Common myeloid progenitor, CD34-positive (primary cell): Measurements from ENCODE around the gene TMSB4X.
"Not testable (repeated sequence)": the region's sequence is repeated elsewhere in the genome, so short reads cannot be mapped to it uniquely, and the experiment has no call there.

Experiments used
- CTCF ChIA-PET: fragments of 350-600 bp; sonication (Branson Sonifier 250); formaldehyde crosslinking; loops from one replicate; lab custom pipeline; 2021; ENCODE audit warnings: antibody characterized with exemption; lab: Charles Lee
- POLR2A ChIA-PET: fragments of 350-600 bp; sonication (Branson Sonifier 250); formaldehyde crosslinking; loops from one replicate; lab custom pipeline; 2021; ENCODE audit warnings: antibody characterized with exemption; lab: Charles Lee
- DNase-seq, 3 donors: peaks; one replicate each; pipeline versions ENCODE4 v3.0.0 to v3.0.0-alpha.2; 2013
- H3K27ac ChIP-seq, 2 experiments: 1 replicate in 1 of 2; 2 replicates in 1 of 2; pipeline ENCODE4 v1.7.0; 2013; ENCODE audit warnings: inconsistent platforms in 2 of 2, low read length in 2 of 2, mild to moderate bottlenecking in 2 of 2, low read depth in 1 of 2, moderate library complexity in 1 of 2; ENCODE audit not compliant: severe bottlenecking in 2 of 2, insufficient read depth in 1 of 2, poor library complexity in 1 of 2
- H3K27me3 ChIP-seq, 5 experiments: replicated peaks in 2 of 5; 1 replicate in 3 of 5; 2 replicates in 2 of 5; pipeline versions ENCODE4 v1.6.1 to v1.7.0; 2013; ENCODE audit warnings: low read length in 4 of 5, mild to moderate bottlenecking in 2 of 5, moderate library complexity in 2 of 5, inconsistent platforms in 1 of 5; ENCODE audit not compliant: insufficient read depth in 5 of 5, control insufficient read depth in 4 of 5
- H3K36me3 ChIP-seq, 4 experiments: 1 replicate in 2 of 4; 2 replicates in 2 of 4; pipeline versions ENCODE4 v1.6.1 to v1.7.0; 2013; ENCODE audit warnings: low read length in 3 of 4, control low read depth in 1 of 4, mild to moderate bottlenecking in 1 of 4; ENCODE audit not compliant: control insufficient read depth in 4 of 4, insufficient read depth in 4 of 4
- H3K4me1 ChIP-seq, 4 experiments: 1 replicate in 3 of 4; 2 replicates in 1 of 4; pipeline versions ENCODE4 v1.6.1 to v1.7.1; 2013; ENCODE audit warnings: low read length in 3 of 4, mild to moderate bottlenecking in 3 of 4, control low read depth in 1 of 4, inconsistent platforms in 1 of 4, moderate library complexity in 1 of 4; ENCODE audit not compliant: control insufficient read depth in 4 of 4, insufficient read depth in 4 of 4; ENCODE audit errors: control extremely low read depth in 1 of 4
- H3K4me3 ChIP-seq, 7 experiments: 1 replicate in 4 of 7; 2 replicates in 3 of 7; pipeline versions ENCODE4 v1.5.1 to v1.7.0; 2013; ENCODE audit warnings: mild to moderate bottlenecking in 7 of 7, low read length in 6 of 7, moderate library complexity in 6 of 7, inconsistent platforms in 2 of 7, low read depth in 2 of 7, control low read depth in 1 of 7; ENCODE audit not compliant: insufficient read depth in 4 of 7, control insufficient read depth in 1 of 7; ENCODE audit errors: extremely low read depth in 1 of 7
- H3K9me3 ChIP-seq, 5 experiments: 1 replicate in 4 of 5; 2 replicates in 1 of 5; pipeline versions ENCODE4 v1.6.1 to v1.7.1; 2013; ENCODE audit warnings: low read length in 4 of 5, mild to moderate bottlenecking in 2 of 5, inconsistent platforms in 1 of 5, low read depth in 1 of 5, moderate library complexity in 1 of 5; ENCODE audit not compliant: control insufficient read depth in 4 of 5, insufficient read depth in 2 of 5; ENCODE audit errors: control extremely low read depth in 1 of 5
- WGBS: methylation state at CpG from one replicate; pipeline ENCODE4 v1.1.5; 2013; ENCODE audit not compliant: insufficient coverage; 5-methylcytosine and 5-hydroxymethylcytosine counted together

The TMSB4X gene

GRCh38 chrX:12961196-12961718, 13.7 kb upstream of the TMSB4X start:
- Histone ChIP-seq H3K36me3 (no peaks in the 10 kb centered on the region), H3K4me1 (peaks cover 26 to 48% (median 36%) of the 10 kb centered on the region in 4 experiments), H3K4me3 (no peak overlapping the region), H3K27me3 (peaks cover 0 to 3% (median 0%) of the 10 kb centered on the region in 5 experiments), H3K27ac (no peak overlapping the region), H3K9me3 (peaks cover 0 to 2% (median 0%) of the 10 kb centered on the region in 5 experiments)
- ChIA-PET CTCF (interaction anchor here (0.9 to 2.7 kb wide), 3 partner anchors 8 to 27 kb away, joined by 3 to 11 read pairs (median 3); no protein-coding TSS in a partner anchor), POLR2A (no interaction called here)
- DNase-seq = peak in 1 of 3 donors; percentile 55
- no CpG with 5 or more reads among the region's 2 CpGs for WGBS

DNA sequence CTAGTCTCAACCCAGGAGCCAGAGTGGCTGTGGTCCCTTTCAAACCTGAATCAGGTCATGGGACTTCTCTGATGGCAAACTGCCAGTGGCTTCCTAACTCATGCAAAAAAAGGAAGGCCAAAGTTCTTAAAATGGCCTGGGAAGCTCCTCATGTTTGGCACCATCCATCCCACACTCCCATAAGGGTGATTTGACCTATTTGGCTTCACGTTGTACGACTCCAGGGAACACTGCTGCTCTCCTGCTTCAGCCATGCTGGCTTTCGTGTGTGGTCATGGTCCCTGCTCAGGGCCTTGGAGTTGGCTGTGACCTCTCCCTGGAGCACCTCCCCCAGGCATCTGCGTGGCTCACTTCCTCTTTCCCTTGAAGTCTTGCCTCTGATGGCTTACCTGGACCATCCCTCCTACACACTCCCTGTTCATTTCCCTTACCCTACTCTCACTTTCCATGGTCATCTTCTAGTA, 12.8 kb upstream of the TMSB4X start:
- no peaks in the 10 kb centered on the region for H3K36me3 ChIP-seq
- no peak overlapping the region for H3K4me3 ChIP-seq
- peaks cover 18 to 40% (median 30%) of the 10 kb centered on the region in 4 experiments for H3K4me1 ChIP-seq
- no peak overlapping the region for H3K27ac ChIP-seq
- no peak for DNase-seq
- WGBS = 89% methylated on average over 4 of the region's 4 CpGs
- POLR2A ChIA-PET = no interaction called here
- CTCF ChIA-PET = interaction anchor here (2.7 kb wide), 1 partner anchor 13 kb away, joined by 11 read pairs; no protein-coding TSS in a partner anchor
- peaks cover 0 to 3% (median 0%) of the 10 kb centered on the region in 5 experiments for H3K27me3 ChIP-seq
- H3K9me3 ChIP-seq = peaks cover 0 to 2% (median 0%) of the 10 kb centered on the region in 5 experiments

GRCh38 chrX:12963210-12963850, 11.6 kb upstream of the TMSB4X start:
- H3K36me3 ChIP-seq, H3K4me3 ChIP-seq, POLR2A ChIA-PET, H3K27me3 ChIP-seq, H3K27ac ChIP-seq, H3K9me3 ChIP-seq, CTCF ChIA-PET, DNase-seq: not testable (repeated sequence)
- 100% methylated on average over 7 of the region's 52 CpGs for WGBS
- H3K4me1 ChIP-seq = peaks cover 12 to 42% (median 24%) of the 10 kb centered on the region in 4 experiments

GRCh38 chrX:12965131-12965940, 9.6 kb upstream of the TMSB4X start:
- no peak overlapping the region for H3K4me3 ChIP-seq
- POLR2A ChIA-PET = interaction anchor here (0.8 to 0.9 kb wide), 2 partner anchors 9 to 16 kb away, joined by 3 read pairs; partner anchors contain the start of gene TMSB4X
- DNase-seq = no peak
- H3K4me1 ChIP-seq = peaks cover 14 to 31% (median 23%) of the 10 kb centered on the region in 4 experiments
- H3K36me3 ChIP-seq = no peaks in the 10 kb centered on the region
- WGBS = 90% methylated on average over 5 of the region's 6 CpGs
- peaks cover 0 to 2% (median 0%) of the 10 kb centered on the region in 5 experiments for H3K9me3 ChIP-seq
- peaks cover 0 to 5% (median 0%) of the 10 kb centered on the region in 5 experiments for H3K27me3 ChIP-seq
- CTCF ChIA-PET = interaction anchor here (1.1 to 1.7 kb wide), 5 partner anchors 14 to 523 kb away, joined by 3 to 5 read pairs (median 3); no protein-coding TSS in a partner anchor
- no peak overlapping the region for H3K27ac ChIP-seq

GRCh38 chrX:12966151-12966550, 8.8 kb upstream of the TMSB4X start:
- DNase-seq = no peak
- ChIA-PET CTCF (interaction anchor here (1.5 to 1.7 kb wide), 3 partner anchors 18 to 522 kb away, joined by 3 to 5 read pairs (median 3); no protein-coding TSS in a partner anchor), POLR2A (interaction anchor here (0.8 to 0.9 kb wide), 2 partner anchors 9 to 17 kb away, joined by 3 read pairs; partner anchors contain the start of gene TMSB4X)
- no peak overlapping the region for H3K27ac ChIP-seq
- H3K4me3 ChIP-seq = no peak overlapping the region
- WGBS = no CpG with 5 or more reads among the region's 1 CpG
- H3K9me3 ChIP-seq = peaks cover 0 to 2% (median 0%) of the 10 kb centered on the region in 5 experiments
- H3K4me1 ChIP-seq = peaks cover 15 to 31% (median 22%) of the 10 kb centered on the region in 4 experiments
- no peaks in the 10 kb centered on the region for H3K36me3 ChIP-seq
- H3K27me3 ChIP-seq = peaks cover 0 to 10% (median 0%) of the 10 kb centered on the region in 5 experiments

GRCh38 chrX:12967711-12968465, 7.0 kb upstream of the TMSB4X start:
- DNase-seq = no peak
- H3K4me3 ChIP-seq = no peak overlapping the region
- CTCF ChIA-PET = interaction anchor here (1.0 to 8.0 kb wide), 5 partner anchors 11 to 516 kb away, joined by 3 to 50 read pairs (median 29); no protein-coding TSS in a partner anchor
- H3K9me3 ChIP-seq = peaks cover 0 to 2% (median 0%) of the 10 kb centered on the region in 5 experiments
- no peak overlapping the region for H3K27ac ChIP-seq
- H3K4me1 ChIP-seq = peaks cover 16 to 34% (median 24%) of the 10 kb centered on the region in 4 experiments
- H3K36me3 ChIP-seq = no peaks in the 10 kb centered on the region
- POLR2A ChIA-PET = no interaction called here
- WGBS = 64% methylated on average over 15 of the region's 15 CpGs
- H3K27me3 ChIP-seq = peaks cover 0 to 7% (median 0%) of the 10 kb centered on the region in 5 experiments
